GM18520 (cell line): ENCODE results near the gene RPL18.
"Not testable (repeated sequence)": the region's sequence is repeated elsewhere in the genome, so short reads cannot be mapped to it uniquely, and the experiment has no call there.

Experiments used
- ATAC-seq: cut with Tn5 transposase; IDR thresholded peaks from one replicate; pipeline ENCODE4 v1.9.1; 2021; ENCODE audit not compliant: unreplicated experiment

The RPL18 gene

GRCh38 chr19:48588670-48589401, 30.1 kb downstream of the RPL18 start:
- no peak for ATAC-seq

GRCh38 chr19:48587387-48587786, 31.6 kb downstream of the RPL18 start:
- ATAC-seq = no peak

GRCh38 chr19:48582168-48582567, 36.8 kb downstream of the RPL18 start:
- ATAC-seq = no peak

- no peak for ATAC-seq
Measured at GRCh38 chr19:48578891-48579290, 40.1 kb downstream of the RPL18 start.

- not testable (repeated sequence) for ATAC-seq
Measured at GRCh38 chr19:48577908-48578307, 41.1 kb downstream of the RPL18 start.

GRCh38 chr19:48575931-48576622, 42.9 kb downstream of the RPL18 start:
- no peak for ATAC-seq

GRCh38 chr19:48573163-48573505, 45.8 kb downstream of the RPL18 start:
- no peak for ATAC-seq

- ATAC-seq = no peak
Measured at GRCh38 chr19:48571378-48572162, 47.4 kb downstream of the RPL18 start.

GRCh38 chr19:48569814-48570213, 49.2 kb downstream of the RPL18 start:
- no peak for ATAC-seq

- ATAC-seq = no peak
Measured at GRCh38 chr19:48568345-48568886, 50.6 kb downstream of the RPL18 start.
